HTR-8/SVneo (cell line): Measurements from ENCODE around the gene PCDH1.
"Not testable (repeated sequence)": the region's sequence is repeated elsewhere in the genome, so short reads cannot be mapped to it uniquely, and the experiment has no call there.

Experiments
- DNase-seq: peaks from one replicate; pipeline ENCODE4 v3.0.0; 2011; ENCODE audit warnings: low spot score, mixed read lengths; ENCODE audit not compliant: insufficient read length
- FAIRE-seq: peaks from 2 replicates; lab custom pipeline; 2011; peaks lifted over from hg19 to GRCh38; lab: Jason Lieb, UNC

PCDH1 gene

DNA sequence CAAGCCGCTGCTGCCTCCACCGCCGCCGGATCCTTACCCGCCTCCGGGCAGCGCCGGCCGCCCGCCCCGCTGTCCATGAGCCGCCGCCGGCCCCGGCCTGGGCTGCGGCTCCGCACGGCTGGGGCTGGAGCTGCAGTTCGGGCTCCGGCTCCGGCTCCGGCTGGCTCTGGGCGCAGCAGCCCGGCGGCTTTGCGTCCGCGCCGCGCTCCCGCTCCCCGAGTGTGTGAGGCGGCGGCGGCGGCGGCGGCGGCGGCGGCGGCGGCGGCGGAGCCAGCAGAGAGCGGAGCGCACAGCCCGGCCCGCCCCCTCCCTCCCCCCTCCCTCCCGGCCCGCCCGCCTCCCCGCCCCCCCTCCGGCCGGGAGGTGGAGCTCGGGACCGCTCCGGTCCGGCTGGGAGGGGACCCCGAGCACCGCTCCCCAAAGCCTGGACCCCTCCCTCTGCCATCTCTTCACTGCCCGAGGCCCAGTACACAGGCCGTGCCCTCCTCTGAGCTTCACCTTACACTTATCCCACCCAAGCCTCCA lies at the start of gene PCDH1:
PCDH1 (minus strand) TSS at position 225 of the 525 bp plus-strand sequence; CDS start at position 77, 148 bp downstream.
- no peak for FAIRE-seq

DNA sequence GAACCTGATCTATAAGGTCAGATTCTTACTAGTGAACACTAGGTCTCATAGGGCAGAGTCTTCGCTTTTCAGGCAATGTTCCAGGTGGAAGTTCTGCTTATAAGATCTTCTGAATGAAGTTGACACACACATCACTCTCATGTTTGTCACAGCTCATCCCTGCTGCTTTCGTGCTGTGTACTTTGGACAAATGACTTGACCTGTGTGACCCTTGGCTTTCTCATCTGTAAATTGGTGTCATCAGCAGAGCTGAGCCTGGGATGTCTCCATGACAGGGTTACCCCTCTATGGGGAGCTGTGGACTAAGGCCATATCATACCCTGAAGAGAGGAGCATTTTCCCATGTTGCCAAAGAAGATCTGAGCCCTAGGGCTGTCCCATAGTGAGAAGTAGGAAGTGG lies 48.2 kb upstream of the PCDH1 start:
- no peak for FAIRE-seq
- no peak for DNase-seq

More for the DNA sequence above, at the start of gene PCDH1:
- DNase-seq = no peak

DNA sequence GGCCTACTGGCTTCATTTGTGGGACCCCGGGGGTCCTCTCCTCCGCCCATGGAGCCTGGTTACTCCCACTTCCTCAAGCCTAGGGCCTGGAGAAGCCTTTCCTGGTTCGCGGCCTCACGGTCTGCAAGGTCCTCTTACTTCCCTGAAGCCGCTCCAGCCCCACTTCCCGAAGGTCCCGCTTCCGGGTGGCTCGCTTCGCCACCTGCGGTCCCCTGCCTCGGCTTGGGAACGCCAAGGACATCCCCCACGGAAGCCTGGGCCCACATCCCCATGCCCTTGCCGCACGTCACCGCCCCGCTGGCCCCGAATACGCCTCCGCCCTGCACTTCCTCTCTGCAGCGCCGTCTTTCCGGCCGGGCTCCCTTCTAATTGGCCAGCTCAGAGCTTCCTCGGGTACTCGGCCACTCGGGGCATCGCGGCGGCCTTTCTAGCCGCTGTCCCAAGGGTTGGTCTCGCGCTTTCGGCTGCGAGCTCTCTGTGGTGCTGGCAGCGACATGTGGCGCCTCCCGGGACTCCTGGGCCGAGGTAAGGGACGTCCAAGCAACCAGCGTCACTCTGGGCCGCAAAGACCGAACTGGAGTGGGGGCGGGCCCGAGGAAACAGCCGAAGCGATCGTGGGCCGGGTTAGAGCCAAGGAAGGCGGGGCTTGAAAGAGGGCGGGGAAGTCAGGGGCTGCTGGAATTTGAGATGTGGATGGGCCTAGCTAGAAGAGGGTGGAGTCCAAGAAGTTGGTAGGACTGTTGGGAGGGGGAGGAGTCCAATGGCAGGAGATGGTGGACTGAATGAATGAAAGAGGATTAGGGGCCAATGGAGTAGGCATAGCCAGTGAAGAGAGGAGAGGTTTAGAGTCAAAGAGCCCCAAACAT lies 45.5 kb upstream of the PCDH1 start, which contains the start of gene DELE1:
DELE1 (plus strand) TSS at position 424 of the 866 bp plus-strand sequence; CDS start at position 495, 71 bp downstream.
- FAIRE-seq = peak; percentile 23
- DNase-seq = peak; percentile 96

DNA sequence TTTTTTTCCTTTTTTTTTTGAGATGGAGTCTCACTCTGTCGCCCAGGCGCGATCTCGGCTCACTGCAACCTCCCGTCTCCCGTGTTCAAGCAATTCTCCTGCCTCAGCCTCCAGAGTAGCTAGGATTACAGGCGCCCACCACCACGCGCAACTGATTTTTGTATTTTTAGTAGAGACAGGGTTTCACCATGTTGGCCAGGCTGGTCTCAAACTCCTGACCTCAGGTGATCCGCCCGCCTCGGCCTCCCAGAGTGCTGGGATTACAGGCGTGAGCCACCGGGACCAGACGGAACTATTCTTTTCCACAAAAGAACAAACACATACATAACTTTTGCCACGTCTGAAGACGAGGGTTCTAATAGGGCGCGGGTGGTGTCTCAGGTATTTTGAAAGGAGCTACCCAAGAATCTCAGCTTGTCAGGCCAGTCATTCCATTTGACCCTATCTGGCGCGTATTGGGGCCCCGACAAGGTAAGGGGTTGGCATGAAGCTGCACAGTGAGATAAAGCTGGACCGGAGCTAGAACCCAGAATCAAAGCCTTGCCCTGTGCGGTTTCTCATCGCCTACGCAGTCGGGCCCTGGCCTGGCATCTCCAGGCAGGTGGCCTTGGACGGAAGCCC lies 44.7 kb upstream of the PCDH1 start:
- DNase-seq, FAIRE-seq: not testable (repeated sequence)

DNA sequence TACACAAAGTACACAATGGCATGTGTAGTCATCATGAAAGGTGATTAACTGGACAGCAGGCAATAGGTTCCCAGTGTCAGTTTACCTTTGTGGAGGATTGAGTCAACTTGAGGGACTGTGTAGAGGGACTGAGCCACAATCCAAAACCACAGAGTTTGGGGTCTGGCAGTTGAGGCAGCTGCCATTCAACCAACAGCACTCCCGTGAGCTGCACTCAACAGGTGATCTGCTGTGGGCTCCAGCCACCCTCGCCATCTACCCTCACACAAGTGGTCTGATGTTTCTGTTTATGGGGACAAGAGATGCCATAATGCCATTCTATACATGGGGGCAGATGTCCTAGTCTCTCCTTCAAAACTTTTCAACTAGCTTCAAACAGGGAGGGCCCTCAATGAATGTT lies 42.6 kb upstream of the PCDH1 start:
- FAIRE-seq (no peak), DNase-seq (no peak)

DNA sequence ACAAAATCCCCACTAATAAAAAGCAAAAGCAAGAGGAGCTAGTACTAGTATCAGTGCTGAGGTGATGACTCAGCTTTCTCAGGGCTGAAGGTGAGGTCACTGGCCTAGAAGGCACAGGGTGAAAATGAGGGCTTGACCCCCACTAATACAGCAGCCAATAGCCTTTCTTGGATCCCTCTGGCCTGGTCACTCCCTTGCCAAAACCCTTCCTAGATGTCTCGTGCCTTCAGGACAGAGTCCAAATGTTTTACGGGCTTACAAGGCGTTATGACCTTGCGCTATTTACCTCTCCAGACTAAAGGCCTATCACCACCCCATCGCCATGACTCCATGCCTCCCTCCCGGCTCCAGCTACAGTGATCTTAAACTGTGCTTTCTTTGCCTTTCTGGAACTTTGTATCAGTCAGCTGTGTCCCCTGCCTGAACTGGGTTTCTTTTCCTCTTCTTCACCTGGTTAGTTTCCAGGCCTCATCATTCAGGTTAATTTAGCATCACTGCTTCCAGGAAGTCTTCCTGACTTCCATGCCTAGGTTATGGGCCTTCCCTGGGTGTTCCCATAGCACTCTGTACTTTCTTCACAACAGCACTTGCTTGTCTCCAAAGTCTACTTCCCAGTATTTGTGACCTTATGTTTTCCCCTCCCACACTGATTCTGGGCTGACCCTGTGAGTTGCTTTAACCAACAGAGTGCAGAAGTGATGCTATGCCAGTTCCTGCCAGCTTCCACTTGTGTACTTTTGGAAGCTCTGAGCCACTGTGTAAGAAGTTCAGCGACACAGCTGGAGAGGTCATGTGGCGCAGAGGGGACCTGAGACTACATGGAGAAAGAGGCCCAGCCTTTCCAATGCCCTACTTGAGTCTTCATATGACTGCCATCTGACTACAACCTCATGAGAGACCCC lies 41.3 kb upstream of the PCDH1 start:
- DNase-seq = no peak
- FAIRE-seq = no peak

DNA sequence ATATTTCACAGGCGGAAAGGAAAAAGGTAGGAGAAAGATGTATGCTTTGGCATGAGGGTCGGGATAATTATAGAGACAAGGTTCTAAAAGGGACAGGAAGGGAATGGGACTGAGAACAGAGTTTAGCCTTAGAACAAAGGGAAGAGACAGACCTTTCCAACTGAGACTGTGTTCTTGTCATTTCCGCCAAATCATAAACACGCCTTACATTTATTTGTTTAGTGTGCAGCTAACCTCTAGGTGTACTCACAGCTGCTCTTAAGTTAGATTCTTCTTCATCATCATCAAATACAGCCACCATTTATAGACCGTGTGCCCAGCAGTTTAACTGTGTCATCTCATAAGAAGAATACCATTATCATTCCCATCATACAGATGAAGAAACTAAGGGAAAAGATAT lies 39.5 kb upstream of the PCDH1 start:
- DNase-seq = no peak
- FAIRE-seq = no peak

DNA sequence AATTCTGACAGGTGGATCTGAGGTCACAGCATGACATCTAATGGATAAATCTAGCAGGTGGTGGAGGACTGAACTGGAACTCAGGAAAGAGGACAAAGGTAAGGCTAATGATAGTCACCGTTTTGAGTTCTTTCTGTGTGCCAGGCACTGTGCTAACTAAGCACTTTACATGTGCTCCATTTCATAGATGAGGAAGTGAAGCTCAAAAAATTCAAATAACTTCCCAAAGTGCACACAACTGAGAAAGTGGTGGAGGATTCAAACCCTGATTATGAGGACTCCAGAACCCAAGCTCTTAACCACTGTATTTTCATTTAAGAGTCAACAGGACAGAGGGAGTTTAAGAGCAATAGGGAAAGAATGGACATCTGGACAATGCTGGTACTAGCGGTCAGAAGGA lies 38.3 kb upstream of the PCDH1 start:
- FAIRE-seq = no peak

DNA sequence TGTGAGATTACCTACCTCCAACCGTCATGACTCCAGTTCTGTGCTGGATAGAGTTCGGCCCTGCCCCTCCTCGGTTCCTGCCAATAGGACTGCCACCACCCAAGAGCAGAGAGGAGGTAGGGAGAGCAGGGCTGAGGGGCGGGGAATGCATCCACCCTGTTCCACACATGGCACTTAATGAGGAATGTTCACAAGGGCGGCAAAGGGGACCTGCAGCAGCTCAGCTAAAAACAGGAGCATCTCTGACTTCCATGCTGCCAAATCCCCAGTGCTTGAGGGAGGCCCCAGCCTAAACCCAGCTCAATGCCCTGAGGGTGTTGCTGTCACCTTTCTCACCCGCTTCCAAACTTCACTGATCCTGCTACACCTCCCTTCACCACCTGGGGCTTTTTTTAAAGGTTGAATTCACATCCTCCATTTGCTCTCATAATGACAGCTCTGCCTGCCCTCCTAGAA lies 37.7 kb upstream of the PCDH1 start:
- no peak for DNase-seq
- no peak for FAIRE-seq

More for the DNA sequence above, 38.3 kb upstream of the PCDH1 start:
- DNase-seq = no peak

DNA sequence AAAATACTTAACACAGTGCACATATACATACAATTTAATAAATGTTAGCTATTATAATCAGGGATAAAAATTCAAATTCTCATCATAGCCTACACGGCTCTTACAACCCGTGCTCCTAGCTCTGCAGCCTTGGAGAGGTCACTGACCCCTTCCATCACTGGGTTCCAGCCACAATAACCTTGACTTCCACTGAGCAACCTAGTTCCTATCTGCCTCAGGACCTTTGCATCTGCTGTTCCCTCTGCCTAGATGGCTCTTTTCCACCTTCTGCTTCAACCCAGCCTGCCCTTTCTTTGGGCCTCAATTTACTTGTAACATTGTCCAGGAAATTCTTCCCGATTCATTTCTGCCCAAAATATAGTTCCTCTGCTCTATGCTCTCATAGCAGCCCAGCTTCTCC lies 36.6 kb upstream of the PCDH1 start:
- no peak for FAIRE-seq
- DNase-seq = no peak

DNA sequence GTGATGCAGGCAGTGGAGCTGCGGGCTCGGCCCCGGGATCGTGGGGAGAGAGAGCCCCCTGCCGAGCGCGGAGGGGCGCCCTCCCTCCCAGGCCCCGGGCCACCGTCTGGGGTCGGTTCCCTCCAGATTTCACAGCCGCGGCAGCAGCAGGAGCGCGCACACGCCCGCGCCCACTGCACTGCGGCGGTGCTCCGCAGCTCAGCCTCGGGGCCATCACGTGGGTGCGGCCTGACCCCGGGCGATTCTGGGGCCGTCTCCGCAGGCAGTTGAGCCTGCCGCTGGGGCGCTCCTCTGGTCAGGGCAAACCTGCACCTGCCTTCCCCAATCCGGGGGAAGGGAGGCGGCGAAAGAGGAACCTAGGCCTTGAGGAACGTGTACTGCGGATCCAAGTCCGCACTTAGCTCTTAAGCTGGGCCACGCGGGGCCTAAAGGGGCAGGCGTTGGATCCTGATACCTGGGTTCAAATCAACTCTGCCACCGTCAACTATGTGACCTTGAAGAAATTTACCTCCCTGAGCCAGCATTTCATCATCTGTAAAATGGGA lies 36.1 kb upstream of the PCDH1 start:
- FAIRE-seq = no peak
- no peak for DNase-seq

DNA sequence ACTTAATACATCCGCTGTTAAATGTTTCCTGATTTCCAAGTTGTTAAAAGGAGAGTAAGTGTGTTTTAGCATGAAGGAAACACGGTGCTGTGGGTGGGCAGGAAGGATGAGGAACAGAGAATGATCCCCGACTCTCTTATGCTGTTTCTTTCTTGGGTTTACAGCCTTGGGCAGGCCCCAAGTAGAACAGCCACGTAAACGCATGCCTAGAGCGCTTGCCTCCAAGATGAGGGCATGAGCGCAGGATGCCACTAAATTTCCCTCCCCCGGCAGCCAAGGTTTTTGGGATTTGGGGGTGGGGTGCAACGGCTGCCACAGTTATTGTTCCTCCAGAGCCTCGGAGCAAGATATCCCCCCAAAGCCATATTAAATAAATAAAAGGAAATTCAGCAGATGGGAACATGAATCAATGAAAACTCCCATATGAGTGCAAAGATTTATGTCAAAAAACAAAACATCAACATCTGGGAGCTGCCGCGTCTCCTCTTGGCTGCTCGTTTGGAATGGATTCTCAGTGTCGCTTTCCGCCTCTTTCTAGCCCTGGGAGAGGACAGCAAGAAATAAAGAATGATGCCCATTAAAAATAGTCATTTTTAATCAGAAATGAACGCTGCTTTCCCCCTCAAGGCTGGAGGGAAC lies 35.5 kb upstream of the PCDH1 start:
- DNase-seq (no peak), FAIRE-seq (no peak)

DNA sequence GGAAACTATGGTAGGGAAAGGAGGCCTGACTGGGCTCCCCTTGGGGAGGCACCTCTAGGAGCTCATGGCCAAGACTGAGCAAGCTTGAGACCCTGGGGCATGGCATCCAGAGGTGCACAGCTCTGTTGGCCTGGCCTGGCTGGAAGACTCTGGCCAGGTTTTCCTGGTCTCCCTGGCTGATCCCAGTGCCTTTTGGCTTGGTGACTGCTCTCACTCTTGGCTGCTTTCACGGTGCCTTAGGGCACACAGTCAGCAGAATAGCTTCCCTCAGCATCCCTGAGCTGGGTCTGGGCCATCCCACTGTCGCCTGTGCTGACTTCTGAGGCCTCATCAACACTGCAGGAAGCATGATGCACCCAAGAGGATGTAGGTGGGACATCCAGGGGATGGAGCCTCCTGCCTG lies 32.1 kb upstream of the PCDH1 start:
- FAIRE-seq (no peak), DNase-seq (no peak)

DNA sequence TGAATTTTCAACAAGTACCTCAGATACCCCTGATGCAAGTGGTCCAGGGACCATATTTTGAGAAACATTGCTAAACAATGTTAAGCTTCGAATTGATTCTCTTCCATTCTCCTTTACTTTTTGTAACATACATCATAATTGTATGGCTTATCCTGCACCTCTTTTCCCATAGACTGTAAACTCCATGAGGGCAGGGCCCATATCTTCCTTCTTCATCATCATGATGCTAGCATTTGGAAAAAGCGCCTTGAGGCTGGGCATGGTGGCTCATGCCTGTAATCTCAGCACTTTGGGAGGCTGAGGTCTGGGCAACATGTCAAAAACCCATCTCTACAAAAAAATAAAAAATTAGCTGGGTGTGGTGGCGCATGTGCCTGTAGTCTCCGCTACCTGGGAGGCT lies 31.0 kb upstream of the PCDH1 start:
- DNase-seq (no peak), FAIRE-seq (no peak)

DNA sequence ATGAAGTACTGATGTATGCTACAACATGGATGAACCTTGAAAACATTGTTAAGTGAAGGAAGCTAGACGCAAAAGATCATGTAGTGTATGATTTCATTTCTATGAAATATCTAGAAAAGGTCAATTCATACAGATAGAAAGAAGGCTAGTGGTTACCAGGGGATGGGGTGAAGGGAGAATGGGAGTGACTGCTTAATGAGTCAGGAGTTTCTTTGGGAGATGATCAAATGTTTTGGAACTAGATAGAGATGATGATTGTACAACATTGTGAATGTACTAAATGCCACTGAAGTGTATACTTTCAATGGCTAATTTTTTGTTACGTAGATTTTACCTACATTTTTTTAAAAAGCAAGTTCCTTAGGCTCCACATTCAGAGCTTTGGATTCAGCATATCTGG lies 30.6 kb upstream of the PCDH1 start:
- DNase-seq (no peak), FAIRE-seq (no peak)

DNA sequence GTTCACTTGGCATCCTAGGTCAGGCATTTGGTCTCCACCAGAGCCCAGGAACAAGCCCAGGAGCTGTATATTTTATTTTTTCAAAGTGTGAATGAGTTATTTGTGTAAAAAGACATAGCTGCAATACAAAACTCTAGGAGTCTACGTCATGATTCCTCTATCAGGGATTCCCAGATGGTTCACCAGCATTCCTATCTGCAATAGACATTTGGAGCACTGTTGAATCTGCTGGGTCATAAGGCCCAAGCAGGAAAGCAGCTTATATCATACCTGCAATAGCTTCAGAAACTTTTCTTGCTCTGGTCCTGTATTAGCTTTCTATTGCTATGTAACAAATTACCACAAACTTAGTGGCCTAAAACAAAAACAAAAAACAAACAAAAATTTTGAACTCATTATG lies 28.8 kb upstream of the PCDH1 start:
- FAIRE-seq = no peak

DNA sequence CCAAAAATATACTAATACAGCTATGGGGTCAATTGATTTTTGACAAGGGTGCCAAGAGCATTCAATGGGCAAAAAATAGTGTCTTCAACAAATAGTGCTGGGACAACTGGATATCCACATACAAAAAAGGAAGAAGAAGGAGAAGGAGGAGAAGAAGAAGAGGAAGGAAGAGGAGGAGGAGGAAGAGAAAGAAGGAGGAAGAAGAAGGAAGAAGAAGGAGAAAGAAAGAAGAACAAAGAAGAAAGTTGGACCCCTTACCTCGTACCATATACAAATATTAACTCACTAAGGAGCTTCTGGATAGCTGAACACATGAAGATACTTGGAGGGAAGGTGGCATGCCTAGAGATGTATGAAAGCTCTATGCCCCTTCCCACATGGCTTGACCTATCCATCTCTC lies 28.3 kb upstream of the PCDH1 start:
- DNase-seq (no peak), FAIRE-seq (no peak)

More for the DNA sequence above, 28.8 kb upstream of the PCDH1 start:
- no peak for DNase-seq

DNA sequence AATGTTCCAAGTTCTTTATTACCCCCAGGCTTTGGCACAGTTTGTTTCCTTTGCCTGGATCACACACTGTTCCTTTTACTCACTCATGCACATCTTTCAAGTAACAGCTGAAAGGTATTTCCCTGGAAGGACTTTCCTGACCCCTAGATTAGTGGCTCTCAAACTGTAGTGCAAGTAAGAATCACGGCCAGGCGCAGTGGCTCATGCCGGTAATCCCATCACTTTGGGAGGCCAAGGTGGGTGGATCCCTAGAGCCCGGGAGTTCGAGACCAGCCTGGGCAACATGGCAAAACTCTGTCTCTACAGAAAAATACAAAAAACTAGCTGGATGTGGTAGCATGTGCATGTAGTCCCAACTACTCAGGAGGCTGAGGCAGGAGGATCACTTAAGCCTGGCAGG lies 26.3 kb upstream of the PCDH1 start:
- no peak for DNase-seq
- FAIRE-seq = no peak

DNA sequence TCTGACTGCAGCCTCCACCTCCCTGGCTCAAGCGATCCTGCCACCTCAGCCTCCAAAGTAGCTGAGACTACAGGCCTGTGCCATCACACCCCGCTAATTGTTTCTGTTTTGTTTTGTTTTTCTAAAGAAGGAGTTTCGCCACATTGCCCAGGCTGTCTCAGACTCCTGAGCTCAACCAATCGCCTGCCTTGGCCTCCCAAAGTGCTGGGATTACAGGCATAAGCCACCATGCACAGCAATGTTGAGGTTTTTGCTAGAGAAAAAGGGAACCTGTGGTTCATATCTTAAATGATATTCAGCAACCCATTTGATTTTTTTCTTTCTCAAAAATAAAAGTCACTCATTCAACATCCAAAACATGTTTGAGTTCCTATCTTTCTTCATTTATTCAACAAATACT lies 25.1 kb upstream of the PCDH1 start:
- FAIRE-seq (no peak), DNase-seq (no peak)
